ENCODE results near the gene GPATCH2L.

Gene GPATCH2L

GRCh38 chr14:76196980-76197695 lies 45.4 kb downstream of the GPATCH2L start:
- DNase-seq (ENCODE audit: low read depth in 2 of 2): no peak

- DNase-seq (ENCODE audit: low read depth in 2 of 2): peak; percentile 26 to 37
These were observed 49.4 kb downstream of the GPATCH2L start for GRCh38 chr14:76201162-76201561.

- DNase-seq (ENCODE audit: low read depth in 2 of 2): peak; percentile 33 to 42
These were observed 51.6 kb downstream of the GPATCH2L start for GRCh38 chr14:76203086-76204001.

GRCh38 chr14:76204461-76205230 lies 52.9 kb downstream of the GPATCH2L start:
- DNase-seq (ENCODE audit: low read depth in 2 of 2): no peak

GRCh38 chr14:76205708-76206107 lies 54.0 kb downstream of the GPATCH2L start:
- DNase-seq (ENCODE audit: low read depth in 2 of 2): no peak

- no peak for DNase-seq (ENCODE audit: low read depth in 2 of 2)
These were observed 56.6 kb downstream of the GPATCH2L start for GRCh38 chr14:76208340-76208739.

GRCh38 chr14:76212242-76212641 lies 60.5 kb downstream of the GPATCH2L start:
- DNase-seq (ENCODE audit: low read depth in 2 of 2): no peak

DNA sequence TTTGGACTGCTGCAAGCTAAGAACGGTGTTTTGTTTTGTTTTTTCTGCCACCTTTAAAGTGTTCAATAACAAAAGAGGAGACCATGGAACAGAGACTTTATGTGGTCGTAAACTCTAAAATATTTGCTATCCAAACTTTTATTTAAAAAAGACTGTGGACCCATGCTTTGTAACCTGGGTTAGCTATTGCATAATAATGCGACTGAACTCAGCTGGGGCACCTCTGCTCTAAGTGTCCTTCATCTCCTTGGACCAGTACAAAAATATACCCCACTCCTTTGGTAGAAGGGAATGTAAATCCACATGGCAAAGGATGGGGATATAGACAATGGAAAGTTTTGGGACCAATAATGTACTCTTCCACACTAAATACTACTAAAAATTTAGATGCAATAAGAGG lies 65.5 kb downstream of the GPATCH2L start:
- no peak for DNase-seq (ENCODE audit: low read depth in 2 of 2)

DNA sequence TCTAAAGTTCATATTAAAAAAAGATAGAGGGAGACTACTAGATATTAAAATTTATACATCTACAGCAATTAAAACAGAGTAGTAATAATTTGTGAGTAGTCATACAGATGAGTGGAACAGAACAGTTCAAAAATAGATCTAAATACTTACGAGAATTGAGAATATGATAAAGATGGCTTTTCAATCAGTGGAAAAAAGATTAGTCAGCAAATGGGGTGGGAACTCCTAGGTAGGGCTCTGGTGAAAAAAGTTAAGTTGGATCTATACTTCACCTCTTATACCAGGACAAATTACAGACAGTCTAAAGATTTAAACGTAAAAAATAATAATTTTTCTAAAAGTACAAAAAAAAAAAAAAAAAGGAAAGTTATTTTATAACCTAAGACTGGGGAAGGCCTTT lies 66.9 kb downstream of the GPATCH2L start:
- no peak for DNase-seq (ENCODE audit: low read depth in 2 of 2)

DNA sequence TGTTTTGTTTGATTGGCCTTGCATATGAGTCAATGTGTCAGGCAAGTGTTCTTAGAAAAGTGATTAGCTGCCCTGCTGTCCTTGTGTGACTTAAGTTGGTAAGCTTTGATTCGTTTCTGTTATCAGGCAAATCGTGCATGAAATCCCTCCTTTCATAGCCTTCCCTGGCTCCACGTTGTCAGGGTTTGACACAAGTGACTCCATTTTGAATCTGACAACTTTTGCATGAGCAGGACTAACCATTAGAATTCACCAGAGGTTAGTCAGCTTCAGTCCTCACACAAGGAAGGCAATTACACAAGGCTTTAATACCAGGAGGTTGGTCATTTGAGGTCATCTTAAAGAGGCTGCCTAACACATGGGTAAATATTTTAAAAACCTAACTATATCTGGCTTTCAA lies 68.2 kb downstream of the GPATCH2L start:
- no peak for DNase-seq (ENCODE audit: low read depth in 2 of 2)

DNA sequence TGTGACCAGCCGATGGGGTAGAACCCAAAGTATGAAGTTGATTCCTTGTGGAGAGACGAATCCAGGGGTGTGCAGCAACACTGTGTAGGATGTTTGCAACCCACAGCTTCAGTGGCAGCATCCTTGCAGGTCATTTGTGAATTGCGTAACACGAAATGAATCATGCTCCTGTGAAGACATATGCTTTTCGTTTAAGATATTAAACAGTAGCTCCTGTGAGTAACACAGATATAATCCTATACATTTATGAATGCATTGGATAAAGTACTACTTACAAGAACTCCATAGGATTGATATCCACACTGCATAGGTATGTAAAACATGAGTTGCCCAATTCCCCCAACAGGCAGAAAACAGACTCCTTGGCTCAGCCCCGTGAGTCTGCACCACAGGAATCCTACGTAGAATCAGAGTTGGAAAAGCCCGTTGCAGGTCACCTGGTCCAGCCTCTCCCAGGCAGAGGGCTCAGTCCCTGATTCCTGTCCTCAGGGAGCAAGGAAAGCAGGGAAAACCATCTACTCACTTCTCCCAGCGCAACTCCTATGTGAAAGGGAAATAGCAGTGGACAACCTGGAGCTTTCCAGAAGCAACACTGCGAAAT lies 75.8 kb downstream of the GPATCH2L start:
- peak; percentile 90 to 92 for DNase-seq (ENCODE audit: low read depth in 2 of 2)

- no peak for DNase-seq (ENCODE audit: low read depth in 2 of 2)
These were observed 76.4 kb downstream of the GPATCH2L start for GRCh38 chr14:76228138-76228537.

DNA sequence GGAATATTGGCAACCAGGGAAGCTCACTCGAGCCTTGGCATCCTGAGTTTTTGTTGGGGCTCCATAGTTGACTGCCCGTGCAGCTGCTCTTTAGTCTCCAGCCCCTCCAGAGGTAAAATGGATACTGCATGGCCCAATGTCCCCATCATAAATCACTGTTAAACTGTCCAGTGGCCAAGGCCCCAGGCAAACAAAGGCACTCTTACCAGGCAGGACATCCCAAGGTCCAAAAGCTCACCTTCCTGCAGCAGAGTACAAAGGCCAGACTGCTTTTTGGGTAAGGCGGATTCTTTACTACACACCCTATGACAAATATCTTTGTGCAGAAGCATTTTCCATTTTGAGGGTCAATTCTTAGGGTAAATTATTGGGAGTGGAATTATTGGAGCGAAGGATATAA lies 81.1 kb downstream of the GPATCH2L start:
- no peak for DNase-seq (ENCODE audit: low read depth in 2 of 2)

- DNase-seq (ENCODE audit: low read depth in 2 of 2): no peak
These were observed 83.9 kb downstream of the GPATCH2L start for GRCh38 chr14:76235628-76236027.

DNA sequence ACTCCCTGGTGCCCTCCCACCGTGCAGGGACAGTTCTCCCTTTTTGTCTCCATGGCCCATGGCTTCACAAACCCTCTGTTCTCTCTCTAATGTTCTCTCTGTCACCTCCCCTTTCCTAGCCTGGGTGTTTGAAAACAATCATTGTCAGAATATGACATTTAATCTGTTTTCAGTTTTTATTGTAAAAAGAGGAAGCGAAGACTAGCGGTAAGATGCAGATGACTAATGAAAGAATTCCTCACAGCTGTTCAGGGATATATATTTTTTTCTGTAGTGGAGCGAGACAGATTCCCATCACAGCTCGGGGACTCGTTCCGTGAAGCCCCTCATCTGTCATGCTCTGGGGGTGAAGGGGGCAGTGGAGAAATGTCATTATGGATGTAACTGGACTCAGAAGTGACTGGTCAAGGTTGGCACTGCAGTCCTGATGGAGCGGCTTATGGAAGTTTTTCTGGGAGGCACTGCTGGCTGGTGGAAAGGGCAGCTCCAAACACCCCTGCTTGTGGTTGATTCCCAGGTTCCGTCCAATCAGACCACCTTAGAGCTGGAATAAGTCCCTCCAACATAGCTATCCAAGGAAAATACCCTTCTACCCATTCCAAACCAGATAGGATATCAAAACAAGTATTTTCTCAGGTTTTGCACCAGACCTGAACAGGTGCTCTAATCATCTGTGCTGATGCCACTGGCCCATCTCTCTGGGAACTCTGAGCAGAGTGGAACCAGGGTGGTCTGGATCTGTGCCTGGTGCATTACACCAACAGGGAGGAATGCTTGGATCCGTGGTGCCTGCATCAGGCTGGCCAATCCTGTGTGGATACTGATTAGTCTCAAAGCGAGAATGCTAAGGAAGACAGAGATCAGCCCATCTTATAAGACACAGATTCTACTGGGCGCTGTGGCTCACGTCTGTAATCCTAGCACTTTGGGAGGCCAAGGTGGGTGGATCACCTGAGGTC lies 84.7 kb downstream of the GPATCH2L start:
- no peak for DNase-seq (ENCODE audit: low read depth in 2 of 2)

DNA sequence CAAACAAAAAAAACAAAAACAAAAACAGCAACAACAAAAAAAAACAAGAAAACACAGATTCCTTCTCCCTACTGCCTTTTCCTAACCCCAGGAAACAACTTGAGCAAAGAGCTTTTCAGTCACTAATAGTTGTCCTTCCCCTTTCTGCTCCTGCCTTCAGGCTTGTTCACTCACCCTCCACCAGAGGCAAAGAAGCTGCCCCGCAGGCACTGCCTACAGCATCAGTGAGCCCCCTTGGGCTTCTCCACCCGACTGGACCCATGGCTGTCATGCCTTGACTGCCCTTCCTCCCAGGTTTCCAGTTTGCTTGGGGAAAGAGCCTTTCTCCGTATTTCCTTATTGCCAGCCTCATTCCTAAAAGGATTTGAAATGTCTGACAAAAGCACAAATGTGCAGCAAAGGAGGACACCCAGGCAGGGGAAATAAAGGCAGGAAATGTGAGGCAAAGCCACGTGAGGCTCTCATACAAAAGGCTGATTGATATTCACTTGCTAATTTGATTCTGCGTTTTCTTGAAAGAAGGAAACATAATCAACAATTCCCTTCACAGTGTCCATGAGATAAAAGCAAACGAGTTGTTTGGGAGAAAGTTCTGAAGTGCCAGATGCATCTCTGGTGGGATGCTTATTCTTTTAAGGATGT lies 85.7 kb downstream of the GPATCH2L start:
- no peak for DNase-seq (ENCODE audit: low read depth in 2 of 2)

DNA sequence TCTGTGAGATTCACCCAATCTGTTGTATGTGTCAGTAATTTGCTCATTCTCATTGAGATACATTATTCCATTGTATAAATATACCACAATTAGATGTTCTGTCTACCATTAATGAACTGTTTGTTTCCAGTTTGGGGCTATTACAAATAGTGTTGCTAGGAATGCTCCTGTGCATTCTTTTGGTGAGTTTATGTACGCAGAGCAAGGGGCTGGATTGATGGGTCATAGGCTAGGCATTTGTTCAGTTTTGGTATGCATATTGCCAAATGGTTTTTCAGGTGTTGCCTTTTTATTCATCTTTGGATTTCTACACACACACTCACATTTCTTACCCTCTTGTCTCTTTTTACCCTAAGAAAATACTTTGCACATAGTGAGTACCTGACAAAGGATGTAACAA lies 93.4 kb downstream of the GPATCH2L start:
- no peak for DNase-seq (ENCODE audit: low read depth in 2 of 2)

DNA sequence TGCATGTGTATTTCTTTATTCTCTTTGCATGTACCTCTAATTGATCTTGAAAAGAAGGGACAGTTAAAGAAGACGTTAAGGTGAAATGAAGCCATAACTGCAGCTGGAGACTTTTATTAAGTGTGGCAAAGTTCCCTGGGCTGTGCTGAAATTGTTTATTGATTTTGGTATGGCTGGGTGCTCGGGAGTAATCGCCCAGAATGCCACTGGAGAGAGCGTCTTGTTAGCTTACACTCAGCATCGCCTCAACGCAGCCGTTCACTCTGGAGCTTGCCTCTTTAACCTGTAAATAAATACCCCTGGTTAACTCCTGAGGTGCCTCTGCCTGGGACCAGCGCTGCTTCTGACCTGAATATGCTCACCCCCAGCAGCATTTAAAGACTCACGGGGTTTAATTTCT lies 98.6 kb downstream of the GPATCH2L start:
- DNase-seq (ENCODE audit: low read depth in 2 of 2): no peak

DNA sequence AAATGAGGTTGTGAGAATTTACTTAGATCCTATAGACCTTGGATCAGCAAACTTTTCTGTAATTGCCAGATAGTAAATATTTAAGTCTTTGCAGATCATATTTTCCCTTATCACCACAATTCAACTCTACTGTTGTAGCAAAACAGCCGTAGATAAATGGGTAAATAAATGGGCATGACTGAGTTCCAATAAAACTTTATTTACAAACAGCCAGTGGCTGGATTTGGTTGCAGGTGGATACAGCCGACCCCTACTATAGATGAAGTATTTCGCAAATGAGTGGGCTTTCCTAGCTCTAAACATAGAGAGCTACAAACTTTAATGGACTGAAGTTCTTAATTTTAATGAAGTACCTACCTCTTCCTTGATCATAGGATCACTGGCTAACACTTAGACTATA lies 100.7 kb downstream of the GPATCH2L start:
- DNase-seq (ENCODE audit: low read depth in 2 of 2): no peak

DNA sequence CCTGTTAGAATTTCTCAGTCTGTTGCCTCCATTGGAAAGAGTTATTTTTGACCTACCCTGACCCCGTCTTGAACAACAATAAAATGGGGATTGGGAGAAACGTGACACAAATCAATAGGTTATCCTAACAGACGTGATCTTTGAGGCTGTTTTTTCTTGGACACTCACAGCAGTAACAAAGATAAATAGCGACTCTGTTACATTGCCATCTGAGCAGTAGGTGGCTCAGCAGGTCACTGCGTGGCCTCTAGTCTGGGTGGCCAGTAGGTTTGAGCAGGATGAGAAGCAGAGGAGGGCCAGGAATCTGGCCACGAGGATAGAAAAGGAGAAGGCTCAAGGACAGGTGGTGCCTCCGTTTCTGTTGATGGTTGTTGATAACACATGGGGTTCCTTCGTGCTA lies 101.4 kb downstream of the GPATCH2L start:
- no peak for DNase-seq (ENCODE audit: low read depth in 2 of 2)
